Endodermal cell (in vitro differentiated cells): ENCODE results near the gene OXCT2. TPM values are rescaled to one million over a fixed set of nuclear protein-coding genes. Genes with fewer than 3 reads are reported as not detected.

Experiments
- DNase-seq: peaks from one replicate; pipeline ENCODE4 v3.0.0-alpha.2; 2017
- H3K27ac ChIP-seq: 2 replicates; pipeline ENCODE4 v1.5.1; 2013; ENCODE audit warnings: mild to moderate bottlenecking, low read depth, low read length, moderate library complexity
- H3K27me3 ChIP-seq: 2 replicates; pipeline ENCODE4 v1.6.1; 2013; ENCODE audit warnings: mild to moderate bottlenecking, low read length, moderate library complexity; ENCODE audit not compliant: insufficient read depth, control insufficient read depth, poor library complexity, severe bottlenecking
- H3K36me3 ChIP-seq: 2 replicates; pipeline ENCODE4 v1.7.0; 2013; ENCODE audit warnings: mild to moderate bottlenecking, low read length, moderate library complexity; ENCODE audit not compliant: control insufficient read depth, insufficient read depth
- H3K4me1 ChIP-seq: one replicate; pipeline ENCODE4 v1.7.0; 2013; ENCODE audit warnings: low read length; ENCODE audit not compliant: control insufficient read depth, insufficient read depth
- H3K4me3 ChIP-seq: 2 replicates; pipeline ENCODE4 v1.5.1; 2013; ENCODE audit warnings: mild to moderate bottlenecking, low read length, moderate library complexity
- H3K9ac ChIP-seq: 2 replicates; pipeline ENCODE4 v1.6.1; 2013; ENCODE audit warnings: mild to moderate bottlenecking, low read length, moderate library complexity; ENCODE audit not compliant: poor library complexity, severe bottlenecking; ENCODE audit errors: extremely low read depth
- H3K9me3 ChIP-seq: 2 replicates; pipeline ENCODE4 v1.6.1; 2013; ENCODE audit warnings: mild to moderate bottlenecking, low read length, moderate library complexity; ENCODE audit not compliant: control insufficient read depth
- H3K27ac Mint-ChIP-seq: 2 replicates; pipeline ENCODE4 v1.8.0; 2020; ENCODE audit warnings: mixed read lengths
- H3K27me3 Mint-ChIP-seq: 2 replicates; pipeline ENCODE4 v1.8.0; 2021; ENCODE audit warnings: mild to moderate bottlenecking, mixed read lengths; ENCODE audit not compliant: insufficient read depth
- H3K36me3 Mint-ChIP-seq: 2 replicates; pipeline ENCODE4 v1.8.0; 2020; ENCODE audit warnings: low read depth, mixed read lengths
- H3K4me1 Mint-ChIP-seq: 2 replicates; pipeline ENCODE4 v1.8.0; 2020; ENCODE audit warnings: mixed read lengths
- H3K4me3 Mint-ChIP-seq: 2 replicates; pipeline ENCODE4 v1.8.0; 2020; ENCODE audit warnings: mild to moderate bottlenecking, moderate library complexity, mixed read lengths
- H3K9me3 Mint-ChIP-seq: 2 replicates; pipeline ENCODE4 v1.8.0; 2020; ENCODE audit warnings: mild to moderate bottlenecking, mixed read lengths
- WGBS, 2 experiments: methylation state at CpG; one replicate each; pipeline versions ENCODE4 v1.1.5 to v1.1.7; 2013; ENCODE audit warnings: missing lambda C conversion rate in 2 of 2, mixed read lengths in 1 of 2; ENCODE audit not compliant: insufficient coverage in 1 of 2, insufficient read length in 1 of 2; 5-methylcytosine and 5-hydroxymethylcytosine counted together
- total RNA-seq, 2 donors: library from RNA; stranded (reverse); fragmentation: NEBNext Ultra II Directional in 1 of 2; extraction: Animal tissue kit (Norgen Biotek cat#: 25700) in 1 of 2; gene quantifications; 2 replicates in 1 of 2; 3 replicates in 1 of 2; pipeline ENCODE4 v1.2.1, GENCODE V29; 2021
- TF ChIP-seq, protein P1 (sequence below): fragments of 200-600 bp; sonication (generic); conservative IDR thresholded peaks from 2 replicates; pipeline ENCODE4 v1.5.0; 2021; ENCODE audit warnings: antibody characterized with exemption, mild to moderate bottlenecking

The OXCT2 gene
- total RNA-seq, 2 donors from 2014 or later = 1.8 TPM

DNA sequence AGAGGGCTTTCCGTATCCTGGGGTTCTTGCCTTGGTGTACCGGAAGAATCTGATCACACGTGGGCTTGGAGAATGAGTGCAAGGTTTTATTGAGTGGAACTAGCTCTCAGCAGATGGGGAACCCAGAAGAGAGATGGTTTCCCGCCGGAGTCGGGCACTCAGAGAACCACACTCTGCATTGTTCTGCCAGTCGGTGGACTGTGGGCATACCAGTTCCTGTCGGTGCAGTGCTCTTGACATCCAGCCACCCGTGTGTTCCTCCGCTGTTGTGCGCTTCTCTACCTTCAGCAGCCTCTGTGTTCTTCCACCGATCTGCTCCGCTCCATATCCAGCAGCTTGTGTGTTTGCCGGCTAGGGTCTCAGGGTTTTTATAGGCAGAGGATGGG, 43.2 kb downstream of the OXCT2 start:
- Histone ChIP-seq H3K27me3 (peaks cover 99% of the 10 kb centered on the region), H3K9ac (no peak overlapping the region), H3K9me3 (no peaks in the 10 kb centered on the region), H3K4me1 (no peaks in the 10 kb centered on the region), H3K27ac (no peak overlapping the region), H3K4me3 (no peak overlapping the region), H3K36me3 (no peaks in the 10 kb centered on the region)
- H3K4me3 Mint-ChIP-seq = no peak overlapping the region
- no peaks in the 10 kb centered on the region for H3K4me1 Mint-ChIP-seq
- H3K9me3 Mint-ChIP-seq = no peaks in the 10 kb centered on the region
- peaks cover 97% of the 10 kb centered on the region for H3K27me3 Mint-ChIP-seq
- no peak for DNase-seq
- H3K27ac Mint-ChIP-seq = no peak overlapping the region
- no peaks in the 10 kb centered on the region for H3K36me3 Mint-ChIP-seq
- WGBS, 2 experiments = 61 to 73% methylated on average over 7 to 14 of the region's 14 CpGs
- TF ChIP-seq, protein P1, sequence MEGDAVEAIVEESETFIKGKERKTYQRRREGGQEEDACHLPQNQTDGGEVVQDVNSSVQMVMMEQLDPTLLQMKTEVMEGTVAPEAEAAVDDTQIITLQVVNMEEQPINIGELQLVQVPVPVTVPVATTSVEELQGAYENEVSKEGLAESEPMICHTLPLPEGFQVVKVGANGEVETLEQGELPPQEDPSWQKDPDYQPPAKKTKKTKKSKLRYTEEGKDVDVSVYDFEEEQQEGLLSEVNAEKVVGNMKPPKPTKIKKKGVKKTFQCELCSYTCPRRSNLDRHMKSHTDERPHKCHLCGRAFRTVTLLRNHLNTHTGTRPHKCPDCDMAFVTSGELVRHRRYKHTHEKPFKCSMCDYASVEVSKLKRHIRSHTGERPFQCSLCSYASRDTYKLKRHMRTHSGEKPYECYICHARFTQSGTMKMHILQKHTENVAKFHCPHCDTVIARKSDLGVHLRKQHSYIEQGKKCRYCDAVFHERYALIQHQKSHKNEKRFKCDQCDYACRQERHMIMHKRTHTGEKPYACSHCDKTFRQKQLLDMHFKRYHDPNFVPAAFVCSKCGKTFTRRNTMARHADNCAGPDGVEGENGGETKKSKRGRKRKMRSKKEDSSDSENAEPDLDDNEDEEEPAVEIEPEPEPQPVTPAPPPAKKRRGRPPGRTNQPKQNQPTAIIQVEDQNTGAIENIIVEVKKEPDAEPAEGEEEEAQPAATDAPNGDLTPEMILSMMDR = no peak

GRCh38 chr1:39727221-39727931, 43.8 kb downstream of the OXCT2 start:
- peaks cover 99% of the 10 kb centered on the region for H3K27me3 ChIP-seq
- 41 to 52% methylated on average over 5 to 10 of the region's 10 CpGs for WGBS, 2 experiments

GRCh38 chr1:39726600-39726999, 44.5 kb downstream of the OXCT2 start:
- Histone ChIP-seq H3K36me3 (no peaks in the 10 kb centered on the region), H3K4me1 (no peaks in the 10 kb centered on the region), H3K27me3 (peaks cover 99% of the 10 kb centered on the region), H3K9ac (no peak overlapping the region), H3K27ac (no peak overlapping the region), H3K4me3 (no peak overlapping the region), H3K9me3 (no peaks in the 10 kb centered on the region)
- no peak for DNase-seq
- WGBS, 2 experiments = 60% methylated on average over 1 of the region's 3 CpGs; no CpG with 5 or more reads in 1 of the 2 experiments
- Mint-ChIP-seq H3K27me3 (peaks cover 97% of the 10 kb centered on the region), H3K27ac (no peak overlapping the region), H3K4me3 (no peak overlapping the region), H3K4me1 (no peaks in the 10 kb centered on the region), H3K36me3 (no peaks in the 10 kb centered on the region), H3K9me3 (no peaks in the 10 kb centered on the region)
- TF ChIP-seq, protein P1 = no peak

More at GRCh38 chr1:39727221-39727931, 43.8 kb downstream of the OXCT2 start:
- TF ChIP-seq, protein P1 = no peak
- DNase-seq = no peak
- H3K27ac ChIP-seq = no peak overlapping the region
- no peak overlapping the region for H3K4me3 Mint-ChIP-seq
- H3K36me3 ChIP-seq = no peaks in the 10 kb centered on the region
- no peaks in the 10 kb centered on the region for H3K4me1 Mint-ChIP-seq
- H3K4me3 ChIP-seq = no peak overlapping the region
- H3K9ac ChIP-seq = no peak overlapping the region
- peaks cover 97% of the 10 kb centered on the region for H3K27me3 Mint-ChIP-seq
- no peaks in the 10 kb centered on the region for H3K9me3 Mint-ChIP-seq
- no peaks in the 10 kb centered on the region for H3K4me1 ChIP-seq
- H3K9me3 ChIP-seq = no peaks in the 10 kb centered on the region
- H3K36me3 Mint-ChIP-seq = no peaks in the 10 kb centered on the region
- H3K27ac Mint-ChIP-seq = no peak overlapping the region
